ENCODE measurements around the gene ADCY6.

ADCY6 gene

DNA sequence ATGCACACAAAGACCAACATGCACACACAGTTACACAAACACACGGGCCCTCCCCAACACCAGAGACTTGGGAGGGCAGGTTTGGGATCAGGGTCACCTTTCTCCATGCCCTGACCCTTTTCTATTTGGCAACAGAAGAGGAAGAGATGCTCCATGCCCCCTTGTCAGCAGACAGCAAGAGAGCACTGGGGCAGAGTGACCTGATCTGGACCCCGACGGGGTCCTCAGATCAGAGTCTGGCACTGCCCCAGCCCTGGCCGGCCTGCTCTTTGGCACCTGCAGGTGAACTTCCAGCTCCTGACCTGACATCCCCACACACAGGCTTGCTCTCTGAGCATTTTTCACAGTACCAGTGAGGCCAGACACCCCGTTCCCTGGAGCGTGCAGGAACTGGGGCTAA, 21.4 kb downstream of the ADCY6 start:
- TF ChIP-seq, protein P1, sequence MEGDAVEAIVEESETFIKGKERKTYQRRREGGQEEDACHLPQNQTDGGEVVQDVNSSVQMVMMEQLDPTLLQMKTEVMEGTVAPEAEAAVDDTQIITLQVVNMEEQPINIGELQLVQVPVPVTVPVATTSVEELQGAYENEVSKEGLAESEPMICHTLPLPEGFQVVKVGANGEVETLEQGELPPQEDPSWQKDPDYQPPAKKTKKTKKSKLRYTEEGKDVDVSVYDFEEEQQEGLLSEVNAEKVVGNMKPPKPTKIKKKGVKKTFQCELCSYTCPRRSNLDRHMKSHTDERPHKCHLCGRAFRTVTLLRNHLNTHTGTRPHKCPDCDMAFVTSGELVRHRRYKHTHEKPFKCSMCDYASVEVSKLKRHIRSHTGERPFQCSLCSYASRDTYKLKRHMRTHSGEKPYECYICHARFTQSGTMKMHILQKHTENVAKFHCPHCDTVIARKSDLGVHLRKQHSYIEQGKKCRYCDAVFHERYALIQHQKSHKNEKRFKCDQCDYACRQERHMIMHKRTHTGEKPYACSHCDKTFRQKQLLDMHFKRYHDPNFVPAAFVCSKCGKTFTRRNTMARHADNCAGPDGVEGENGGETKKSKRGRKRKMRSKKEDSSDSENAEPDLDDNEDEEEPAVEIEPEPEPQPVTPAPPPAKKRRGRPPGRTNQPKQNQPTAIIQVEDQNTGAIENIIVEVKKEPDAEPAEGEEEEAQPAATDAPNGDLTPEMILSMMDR (IDR thresholded peaks at IDR 0.05; ENCODE audit: extremely low read depth, missing control alignments) = no peak
- DNase-seq (ENCODE audit: low spot score) = no peak

DNA sequence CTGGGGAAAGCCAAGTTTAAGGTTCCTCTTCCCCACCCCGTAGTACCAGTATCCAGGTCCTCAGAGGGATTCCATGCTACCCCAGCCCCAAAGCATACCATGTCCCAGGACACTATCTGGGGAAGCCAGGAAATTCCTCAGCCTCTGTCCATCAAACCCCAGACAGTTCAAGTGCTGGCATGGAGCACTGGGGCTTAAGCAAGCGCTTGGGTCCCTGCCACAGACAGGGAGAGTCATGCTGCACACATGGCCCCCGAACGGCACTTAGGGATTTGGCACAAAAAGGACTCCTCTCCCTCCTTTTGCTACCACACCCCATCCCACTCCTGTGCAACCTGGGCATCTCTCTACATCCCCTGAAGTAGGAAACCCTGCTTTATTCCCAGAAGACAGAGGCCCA, 21.8 kb downstream of the ADCY6 start:
- DNase-seq (ENCODE audit: low spot score) = no peak
- TF ChIP-seq, protein P1 (IDR thresholded peaks at IDR 0.05; ENCODE audit: extremely low read depth, missing control alignments) = no peak

DNA sequence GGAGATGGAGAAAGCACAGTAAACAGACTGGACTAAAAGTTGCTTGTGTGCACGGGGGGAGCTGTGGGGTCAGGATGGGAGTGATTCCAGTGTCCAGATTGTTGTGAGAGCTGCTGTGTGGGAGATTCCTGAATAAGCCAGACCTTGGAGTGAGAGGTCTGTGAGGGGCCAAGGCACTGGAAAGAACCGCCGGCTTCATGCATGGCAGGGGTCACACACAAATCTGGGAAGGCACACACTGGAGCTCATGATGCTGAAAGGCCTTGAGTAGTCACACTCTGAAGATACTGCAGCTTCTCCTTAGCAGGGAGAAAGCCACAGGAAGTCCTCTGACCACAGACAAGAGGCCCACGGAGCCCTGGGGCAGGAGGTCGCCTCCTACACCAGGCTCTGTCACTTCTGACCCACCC, 23.1 kb downstream of the ADCY6 start:
- DNase-seq (ENCODE audit: low spot score) = peak; percentile 46
- TF ChIP-seq, protein P1 (IDR thresholded peaks at IDR 0.05; ENCODE audit: extremely low read depth, missing control alignments) = no peak

DNA sequence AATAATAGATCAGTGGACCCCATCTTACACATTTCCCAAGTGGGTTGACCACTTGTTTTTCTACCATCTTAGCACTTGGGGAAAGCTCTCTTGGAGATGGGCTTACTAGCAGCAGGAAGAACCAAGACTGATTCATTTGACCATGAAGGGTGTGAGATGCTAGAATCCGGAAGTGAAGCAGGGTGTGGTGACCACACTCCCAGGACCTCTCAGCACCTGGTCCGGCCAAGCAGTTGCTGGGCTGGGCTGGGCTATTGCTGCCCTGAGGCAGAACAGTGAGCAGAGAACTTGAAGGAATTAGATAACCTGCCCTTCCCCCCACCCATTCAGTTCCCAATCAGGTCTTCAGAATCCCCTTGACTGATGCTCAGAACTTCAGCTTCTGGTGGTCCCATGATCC, 24.4 kb downstream of the ADCY6 start:
- TF ChIP-seq, protein P1 (IDR thresholded peaks at IDR 0.05; ENCODE audit: extremely low read depth, missing control alignments) = no peak
- DNase-seq (ENCODE audit: low spot score) = no peak

DNA sequence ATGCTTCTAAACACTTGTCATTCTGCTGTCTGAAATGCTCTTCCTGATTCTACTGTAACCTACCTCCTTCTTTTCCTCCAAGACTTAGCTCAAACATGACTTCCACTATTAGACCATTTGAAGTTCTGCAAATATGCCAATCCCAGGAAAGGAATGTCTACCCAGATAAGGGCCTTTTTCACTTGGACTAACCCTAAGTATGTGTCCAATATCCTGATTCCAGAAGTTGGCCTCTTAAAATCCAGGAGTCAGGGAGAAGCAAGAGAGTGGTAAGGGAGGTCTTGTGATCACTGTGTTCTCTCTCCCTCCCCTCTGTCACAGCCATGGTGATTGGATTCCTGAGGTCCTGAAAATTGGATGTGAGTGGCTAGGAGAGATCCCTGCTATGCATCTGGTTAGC, 30.2 kb downstream of the ADCY6 start:
- TF ChIP-seq, protein P1 (IDR thresholded peaks at IDR 0.05; ENCODE audit: extremely low read depth, missing control alignments) = no peak
- DNase-seq (ENCODE audit: low spot score) = no peak

DNA sequence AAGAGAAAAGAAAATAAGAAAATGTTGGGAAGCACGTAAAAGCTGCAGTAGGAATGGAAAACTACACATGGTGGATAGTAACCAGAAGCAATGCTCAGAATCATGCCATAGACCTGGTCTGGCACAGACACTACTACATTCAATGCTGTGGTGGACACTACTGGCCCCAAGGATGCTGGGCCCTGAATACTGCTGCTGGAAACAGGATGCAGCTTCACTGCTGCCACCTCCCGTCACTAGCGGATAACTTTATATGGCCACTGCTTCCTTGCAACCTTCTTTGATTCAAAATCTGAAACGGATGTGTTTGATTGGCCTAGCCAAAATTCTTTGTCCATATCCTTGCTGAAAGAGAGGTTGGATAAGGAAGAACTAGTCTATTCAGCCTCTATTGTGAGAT, 30.7 kb downstream of the ADCY6 start:
- DNase-seq (ENCODE audit: low spot score) = no peak
- TF ChIP-seq, protein P1 (IDR thresholded peaks at IDR 0.05; ENCODE audit: extremely low read depth, missing control alignments) = no peak

DNA sequence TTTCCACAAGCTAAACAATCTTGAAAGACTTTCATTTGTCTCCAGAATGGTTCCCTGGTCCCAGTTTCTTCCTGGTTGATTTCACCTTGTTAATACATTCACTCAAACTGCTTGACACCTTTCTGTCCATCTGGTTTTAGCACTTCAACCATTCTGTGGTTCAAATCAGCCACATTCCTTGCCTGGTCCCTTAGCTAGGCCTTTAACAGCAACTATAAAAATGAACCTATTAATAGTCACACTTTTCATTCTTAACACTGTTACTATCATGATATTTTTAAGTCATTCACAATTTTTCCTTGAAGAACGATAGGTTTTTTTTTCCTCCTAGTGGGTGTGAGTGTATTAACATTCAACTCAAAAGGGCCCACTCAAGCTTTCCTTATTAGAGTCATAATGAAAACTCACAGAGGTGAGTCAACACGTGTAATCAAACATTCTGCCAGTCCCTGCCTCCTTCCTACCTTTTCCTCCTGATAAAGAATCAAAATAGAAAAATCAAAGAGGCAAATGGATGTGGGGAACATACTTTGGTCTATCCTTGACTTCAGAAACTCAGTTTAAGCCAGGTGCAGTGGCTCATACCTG, 38.0 kb downstream of the ADCY6 start:
- no peak for DNase-seq (ENCODE audit: low spot score)
- TF ChIP-seq, protein P1 (IDR thresholded peaks at IDR 0.05; ENCODE audit: extremely low read depth, missing control alignments) = no peak
